SH-SY5Y (cell line): ENCODE results near the gene RPS15.

Source experiments
- GATA2 ChIP-seq: IDR thresholded peaks from 2 replicates; pipeline ENCODE4 v1.6.1; 2011; ENCODE audit warnings: mild to moderate bottlenecking, low read depth, low read length
- GATA3 ChIP-seq: IDR thresholded peaks from 2 replicates; pipeline ENCODE4 v1.6.1; 2011; ENCODE audit warnings: low read depth, mild to moderate bottlenecking, low read length, moderate library complexity

Gene RPS15

DNA sequence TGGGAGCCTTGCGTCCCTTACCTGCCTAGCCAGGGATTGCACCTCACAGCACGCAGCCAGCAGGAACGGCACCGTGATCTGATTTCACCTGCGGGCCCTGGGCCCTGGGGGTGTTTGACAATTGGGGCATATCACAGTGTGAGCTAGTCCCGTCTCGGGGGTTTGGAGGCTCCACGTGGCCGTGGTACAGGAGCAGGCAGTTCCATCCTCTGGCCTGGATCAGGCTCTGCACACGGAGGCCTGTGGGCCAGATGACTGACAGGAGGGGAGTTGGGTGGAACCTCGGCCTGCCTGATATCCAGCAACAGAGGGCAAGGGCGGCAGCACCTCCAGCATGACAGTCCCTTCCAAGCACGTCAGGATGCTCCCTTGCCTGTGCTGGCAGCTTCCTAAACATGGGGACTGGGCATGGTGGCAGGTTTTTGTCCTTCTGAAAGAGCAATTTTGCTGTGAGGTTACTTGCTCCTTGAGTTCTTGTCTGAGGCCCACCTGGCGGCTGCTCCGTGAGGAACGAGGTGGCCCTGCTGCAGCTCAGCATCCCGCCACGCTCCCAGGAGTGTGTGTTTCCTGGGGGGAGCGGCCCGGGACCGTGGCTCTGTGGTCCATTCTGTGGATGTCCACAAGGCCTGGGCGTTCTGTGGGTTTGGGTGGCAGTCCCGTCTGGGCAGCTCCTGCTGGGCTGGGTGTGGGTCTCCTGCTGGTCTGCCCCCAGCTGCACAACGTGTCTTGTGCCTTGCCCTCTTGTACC lies 6.3 kb upstream of the RPS15 start:
- TF ChIP-seq GATA2 (no peak), GATA3 (no peak)

DNA sequence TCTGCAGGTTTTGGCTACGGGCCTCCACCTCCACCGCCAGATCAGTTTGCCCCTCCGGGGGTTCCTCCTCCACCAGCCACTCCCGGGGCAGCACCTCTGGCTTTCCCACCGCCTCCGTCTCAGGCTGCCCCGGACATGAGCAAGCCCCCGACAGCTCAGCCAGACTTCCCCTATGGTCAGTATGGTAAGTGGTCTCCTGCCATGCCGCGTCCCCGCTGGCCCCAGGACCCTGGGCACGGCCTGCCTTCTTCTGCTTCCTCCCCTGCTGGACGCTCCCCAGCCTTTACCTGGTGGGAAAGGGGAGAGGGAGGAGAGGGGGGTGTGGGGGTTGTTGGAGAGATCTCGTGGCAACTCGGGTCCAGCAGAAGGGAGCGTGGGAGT lies 5.7 kb upstream of the RPS15 start:
- TF ChIP-seq GATA3 = no peak
- TF ChIP-seq GATA2 = no peak

DNA sequence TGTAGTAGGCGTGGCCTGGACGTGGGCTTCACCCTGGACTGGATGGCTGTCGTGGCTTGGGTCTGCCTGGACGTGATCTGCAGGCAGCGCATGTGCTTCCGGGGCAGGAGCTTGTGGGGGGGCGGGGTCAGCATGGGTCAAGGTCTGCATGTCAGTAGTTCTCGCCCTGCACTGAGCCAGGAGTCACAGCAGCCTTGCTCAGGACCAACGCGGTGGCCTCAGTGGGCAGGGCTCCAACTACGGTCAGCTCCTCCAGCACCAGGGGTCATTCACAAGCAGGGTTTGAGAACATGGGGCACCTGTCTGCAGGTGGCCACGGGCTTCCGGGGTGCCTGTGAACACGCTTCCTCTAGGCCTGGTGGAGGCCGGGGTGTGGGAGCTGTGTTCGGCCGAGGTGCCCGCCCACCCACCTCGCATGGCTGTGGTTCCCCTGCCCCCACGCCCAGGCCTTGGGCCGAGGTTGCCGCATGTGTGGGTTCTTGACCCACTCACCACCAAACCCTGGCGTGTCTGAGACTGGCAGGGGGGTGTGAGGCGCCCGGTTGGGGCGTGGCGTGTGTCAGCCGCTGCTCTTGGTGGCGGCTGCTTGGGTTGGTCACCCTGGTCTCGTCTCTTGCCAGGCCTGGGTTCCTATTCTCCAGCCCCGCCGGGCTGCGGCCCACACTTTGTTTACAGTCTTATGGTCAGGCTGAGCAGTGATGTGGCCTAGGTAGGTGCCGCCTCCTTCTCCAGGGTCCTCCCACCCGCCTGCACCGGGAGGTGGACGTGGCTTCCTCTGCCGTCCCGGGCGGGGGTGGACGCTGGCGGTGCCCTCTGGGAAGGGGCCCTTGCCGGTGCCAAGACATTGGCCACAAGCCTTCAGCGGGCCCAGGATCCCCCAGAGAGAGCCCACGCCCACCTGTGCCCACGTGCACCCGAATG lies 4.8 kb upstream of the RPS15 start:
- TF ChIP-seq GATA3 (no peak), GATA2 (no peak)

- TF ChIP-seq GATA2 = no peak
- no peak for TF ChIP-seq GATA3
Observed at GRCh38 chr19:1434040-1434366, 4.2 kb upstream of the RPS15 start.

GRCh38 chr19:1434577-1435060 lies 3.6 kb upstream of the RPS15 start:
- no peak for TF ChIP-seq GATA2
- no peak for TF ChIP-seq GATA3

GRCh38 chr19:1435378-1435989 lies 2.7 kb upstream of the RPS15 start:
- TF ChIP-seq GATA2 (no peak), GATA3 (no peak)

DNA sequence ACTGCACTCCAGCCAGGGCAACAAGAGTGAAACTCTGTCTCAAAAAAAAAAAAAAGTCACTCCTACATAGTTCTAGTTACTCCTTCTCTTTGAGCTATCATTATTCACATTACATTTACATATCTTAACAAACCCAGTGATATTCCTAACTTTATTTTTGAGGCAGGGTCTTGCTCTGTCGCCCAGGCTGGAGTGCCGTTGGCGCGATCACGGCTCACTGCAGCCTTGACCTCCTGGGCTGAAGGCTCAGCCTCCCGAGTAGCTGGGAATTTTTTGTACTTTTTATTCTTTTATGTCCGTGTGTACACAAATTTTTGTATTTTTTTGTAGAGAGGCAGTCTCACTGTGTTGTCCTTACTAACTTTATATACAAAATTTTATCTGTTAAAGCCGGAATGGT lies 587 bp upstream of the RPS15 start:
- no peak for TF ChIP-seq GATA3
- no peak for TF ChIP-seq GATA2

DNA sequence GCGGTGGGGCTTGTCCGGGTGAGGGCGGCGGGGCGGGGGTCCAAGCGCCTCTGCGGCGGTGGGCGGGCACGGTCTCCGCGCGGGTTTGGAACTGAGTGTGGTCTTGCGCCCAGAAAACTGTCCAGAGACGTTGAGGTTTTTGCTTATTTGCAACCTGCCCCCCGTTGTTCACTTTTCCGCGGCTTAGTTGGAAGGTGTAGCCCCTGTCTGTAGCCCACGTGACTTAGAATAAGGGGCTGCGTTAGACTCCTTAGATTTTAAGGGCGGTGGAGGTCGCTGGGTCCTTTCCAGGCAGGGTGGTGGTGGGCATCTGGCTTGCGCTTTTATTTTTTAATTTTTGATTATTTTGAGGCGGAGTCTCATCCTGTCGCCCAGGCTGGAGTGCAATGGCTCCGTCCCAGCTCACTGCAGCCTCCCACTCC lies 748 bp downstream of the RPS15 start:
- TF ChIP-seq GATA2 = no peak
- no peak for TF ChIP-seq GATA3

- no peak for TF ChIP-seq GATA2
- TF ChIP-seq GATA3 = no peak
Observed at GRCh38 chr19:1440418-1440801, 2.2 kb downstream of the RPS15 start.

- TF ChIP-seq GATA2 = no peak
Observed at GRCh38 chr19:1441022-1441426, 2.8 kb downstream of the RPS15 start.

- TF ChIP-seq GATA2 (no peak), GATA3 (no peak)
Observed at GRCh38 chr19:1441677-1442438, 3.7 kb downstream of the RPS15 start.

- no peak for TF ChIP-seq GATA2
- TF ChIP-seq GATA3 = no peak
Observed at GRCh38 chr19:1445185-1445931, 7.2 kb downstream of the RPS15 start.
